ENCODE measurements around the gene FTO. TPM values are rescaled to one million over a fixed set of nuclear protein-coding genes. Genes with fewer than 3 reads are reported as not detected.

The FTO gene
- total RNA-seq, 1 donor from 2014 or later, result 85.1 TPM

GRCh38 chr16:53668869-53669268, 35.1 kb upstream of the FTO start:
- H3K9me3 Mint-ChIP-seq, result no peaks in the 10 kb centered on the region
- H3K4me1 Mint-ChIP-seq (ENCODE audit: unreplicated experiment), result peaks cover 4% of the 10 kb centered on the region
- no peak for DNase-seq (ENCODE audit: extremely low spot score, unreplicated experiment)
- peaks cover 7% of the 10 kb centered on the region for H3K36me3 Mint-ChIP-seq
- H3K27me3 Mint-ChIP-seq, result no peaks in the 10 kb centered on the region
- no peak overlapping the region for H3K4me3 Mint-ChIP-seq
- no peak for TF ChIP-seq CTCF (conservative IDR thresholded peaks at IDR 0.05)
- H3K27ac Mint-ChIP-seq, result no peak overlapping the region

- H3K4me1 Mint-ChIP-seq (ENCODE audit: unreplicated experiment), result peaks cover 5% of the 10 kb centered on the region
- no peaks in the 10 kb centered on the region for H3K9me3 Mint-ChIP-seq
- no peak for DNase-seq (ENCODE audit: extremely low spot score, unreplicated experiment)
- H3K4me3 Mint-ChIP-seq, result no peak overlapping the region
- TF ChIP-seq CTCF (conservative IDR thresholded peaks at IDR 0.05), result no peak
- no peak overlapping the region for H3K27ac Mint-ChIP-seq
- no peaks in the 10 kb centered on the region for H3K27me3 Mint-ChIP-seq
- H3K36me3 Mint-ChIP-seq, result peaks cover 7% of the 10 kb centered on the region
Observed at GRCh38 chr16:53672461-53672860, 31.5 kb upstream of the FTO start.

- DNase-seq (ENCODE audit: extremely low spot score, unreplicated experiment), result no peak
- peaks cover 5% of the 10 kb centered on the region for H3K4me1 Mint-ChIP-seq (ENCODE audit: unreplicated experiment)
- H3K4me3 Mint-ChIP-seq, result no peak overlapping the region
- H3K9me3 Mint-ChIP-seq, result no peaks in the 10 kb centered on the region
- no peaks in the 10 kb centered on the region for H3K27me3 Mint-ChIP-seq
- TF ChIP-seq CTCF (conservative IDR thresholded peaks at IDR 0.05), result no peak
- H3K36me3 Mint-ChIP-seq, result peaks cover 7% of the 10 kb centered on the region
- H3K27ac Mint-ChIP-seq, result no peak overlapping the region
Observed at GRCh38 chr16:53673189-53673588, 30.8 kb upstream of the FTO start.

GRCh38 chr16:53678155-53678554, 25.8 kb upstream of the FTO start:
- no peaks in the 10 kb centered on the region for H3K9me3 Mint-ChIP-seq
- DNase-seq (ENCODE audit: extremely low spot score, unreplicated experiment), result no peak
- TF ChIP-seq CTCF (conservative IDR thresholded peaks at IDR 0.05), result no peak
- peaks cover 11% of the 10 kb centered on the region for H3K4me1 Mint-ChIP-seq (ENCODE audit: unreplicated experiment)
- no peak overlapping the region for H3K4me3 Mint-ChIP-seq
- H3K27ac Mint-ChIP-seq, result no peak overlapping the region
- peaks cover 10% of the 10 kb centered on the region for H3K36me3 Mint-ChIP-seq
- H3K27me3 Mint-ChIP-seq, result no peaks in the 10 kb centered on the region

- no peak for TF ChIP-seq CTCF (conservative IDR thresholded peaks at IDR 0.05)
- H3K36me3 Mint-ChIP-seq, result peaks cover 14% of the 10 kb centered on the region
- no peaks in the 10 kb centered on the region for H3K27me3 Mint-ChIP-seq
- H3K27ac Mint-ChIP-seq, result no peak overlapping the region
- no peaks in the 10 kb centered on the region for H3K9me3 Mint-ChIP-seq
- peaks cover 7% of the 10 kb centered on the region for H3K4me1 Mint-ChIP-seq (ENCODE audit: unreplicated experiment)
- no peak for DNase-seq (ENCODE audit: extremely low spot score, unreplicated experiment)
- H3K4me3 Mint-ChIP-seq, result no peak overlapping the region
Observed at GRCh38 chr16:53678756-53679343, 25.1 kb upstream of the FTO start.

- H3K27me3 Mint-ChIP-seq, result no peaks in the 10 kb centered on the region
- H3K9me3 Mint-ChIP-seq, result no peaks in the 10 kb centered on the region
- no peak for TF ChIP-seq CTCF (conservative IDR thresholded peaks at IDR 0.05)
- no peak overlapping the region for H3K4me3 Mint-ChIP-seq
- no peak overlapping the region for H3K27ac Mint-ChIP-seq
- H3K4me1 Mint-ChIP-seq (ENCODE audit: unreplicated experiment), result peaks cover 6% of the 10 kb centered on the region
- peaks cover 26% of the 10 kb centered on the region for H3K36me3 Mint-ChIP-seq
- DNase-seq (ENCODE audit: extremely low spot score, unreplicated experiment), result no peak
Observed at GRCh38 chr16:53680756-53681155, 23.2 kb upstream of the FTO start.

Measured in type B pancreatic cell (in vitro differentiated cells).